K562 (cell line): Measurements from ENCODE around the gene VAMP4. TPM values are rescaled to one million over a fixed set of nuclear protein-coding genes. Genes with fewer than 3 reads are reported as not detected.

Experiments used
- ATAC-seq: fragments of 200-7000 bp; cut with Tn5 transposase; 3 replicates; pipeline ENCODE4 v1.9.1; 2020; ENCODE audit warnings: moderate library complexity
- BruUV-seq: library from RNA; stranded (reverse); fragments of 400-500 nt; replicated peaks from 2 replicates; lab custom pipeline; 2021; lab: Mats Ljungman, UMichigan
- CTCF ChIA-PET: fragments of 300-600 bp; formaldehyde crosslinking; extraction: SDS; loops from one replicate; lab custom pipeline; 2021; ENCODE audit warnings: low intra/inter-chr PET ratio; lab: Yijun Ruan, JAX
- POLR2A ChIA-PET: fragments of 300-600, 350-650 bp; sonication (Branson Sonifier 250); formaldehyde crosslinking; extraction: SDS; loops from one replicate; lab custom pipeline; 2021; ENCODE audit warnings: antibody characterized with exemption, inconsistent platforms; lab: Yijun Ruan, JAX
- DNase-seq, 4 experiments: peaks; one replicate each; pipeline versions ENCODE4 v3.0.0 to v3.0.0-alpha.2; 2011 to 2018; ENCODE audit warnings: low spot score in 3 of 4, mixed read lengths in 3 of 4; ENCODE audit errors: extremely low read depth in 1 of 4
- FAIRE-seq: peaks from 2 replicates; lab custom pipeline; 2011; peaks lifted over from hg19 to GRCh38; lab: Jason Lieb, UNC
- H2AFZ ChIP-seq: 2 replicates; pipeline ENCODE4 v1.6.0; 2011; ENCODE audit warnings: low read depth, low read length, control low read depth, inconsistent platforms
- H3K27ac ChIP-seq: fragments of 200-600 bp; 3 replicates; pipeline ENCODE4 v1.8.0; 2011; ENCODE audit warnings: low read depth, mild to moderate bottlenecking, control low read depth, inconsistent platforms, low read length, moderate library complexity, mixed read lengths; ENCODE audit errors: extremely low read depth
- H3K27me3 ChIP-seq, 2 experiments: fragments of 300-600 bp in 1 of 2; 2 replicates in 1 of 2; 3 replicates in 1 of 2; pipeline versions ENCODE4 v1.6.0 to v1.8.0; 2011; ENCODE audit warnings: inconsistent platforms in 2 of 2, low read length in 2 of 2, mild to moderate bottlenecking in 1 of 2, mixed read lengths in 1 of 2, moderate library complexity in 1 of 2; ENCODE audit not compliant: control insufficient read depth in 2 of 2, insufficient read depth in 2 of 2
- H3K36me3 ChIP-seq: fragments of 300-600 bp; 3 replicates; pipeline ENCODE4 v1.8.0; 2011; ENCODE audit warnings: mild to moderate bottlenecking, low read length, inconsistent platforms; ENCODE audit not compliant: control insufficient read depth, insufficient read depth
- H3K4me1 ChIP-seq, 2 experiments: fragments of 200-600 bp in 1 of 2; replicated peaks in 1 of 2; 2 replicates in 1 of 2; 3 replicates in 1 of 2; pipeline versions ENCODE4 v1.5.1 to v1.8.0; 2011; ENCODE audit warnings: inconsistent platforms in 2 of 2, low read length in 2 of 2, mild to moderate bottlenecking in 1 of 2, mixed read lengths in 1 of 2, moderate library complexity in 1 of 2; ENCODE audit not compliant: control insufficient read depth in 2 of 2, insufficient read depth in 2 of 2
- H3K4me2 ChIP-seq: 2 replicates; pipeline ENCODE4 v1.6.1; 2011; ENCODE audit warnings: low read length, control low read depth, inconsistent platforms, mixed read lengths; ENCODE audit not compliant: insufficient read depth
- H3K4me3 ChIP-seq: fragments of 200-600 bp; sonication (generic), shearing (Covaris generic); 2 replicates; pipeline ENCODE4 v1.5.1; 2016; ENCODE audit warnings: control low read depth, inconsistent platforms
- H3K79me2 ChIP-seq: fragments of 200-600 bp; 3 replicates; pipeline ENCODE4 v1.8.0; 2011; ENCODE audit warnings: low read length, inconsistent platforms; ENCODE audit not compliant: control insufficient read depth, insufficient read depth
- H3K9ac ChIP-seq, 2 experiments: 2 replicates each; pipeline versions ENCODE4 v1.6.0 to v1.6.1; 2011; ENCODE audit warnings: low read depth in 2 of 2, low read length in 2 of 2, control low read depth in 1 of 2, inconsistent platforms in 1 of 2, mild to moderate bottlenecking in 1 of 2, mixed read lengths in 1 of 2; ENCODE audit not compliant: insufficient read depth in 1 of 2
- H3K9me1 ChIP-seq: one replicate; pipeline ENCODE4 v1.6.0; 2011; ENCODE audit warnings: inconsistent platforms, mild to moderate bottlenecking, low read length, moderate library complexity; ENCODE audit not compliant: control insufficient read depth, insufficient read depth
- H3K9me3 ChIP-seq: replicated peaks from 2 replicates; pipeline ENCODE4 v1.5.1; 2011; ENCODE audit warnings: low read depth, low read length, inconsistent platforms; ENCODE audit not compliant: control insufficient read depth, insufficient read depth
- H4K20me1 ChIP-seq: replicated peaks from 2 replicates; pipeline ENCODE4 v1.6.1; 2011; ENCODE audit warnings: low read length, inconsistent platforms, mixed read lengths; ENCODE audit not compliant: control insufficient read depth, insufficient read depth
- BRD9 ChIP-seq: fragments of 450-650 bp; IDR thresholded peaks from 2 replicates; pipeline ENCODE4 v1.6.1; 2018; ENCODE audit warnings: low read depth; ENCODE audit not compliant: partially characterized antibody
- PRPF4 ChIP-seq: fragments of 200-400 bp; formaldehyde crosslinking; IDR thresholded peaks from one replicate; pipeline ENCODE4 v1.6.1; 2017; ENCODE audit warnings: low read length, low read depth, mild to moderate bottlenecking; ENCODE audit not compliant: insufficient read depth, poor library complexity, severe bottlenecking
- RAD21 ChIP-seq, 2 experiments: fragments of 250-450 bp in 1 of 2; fragments of 450-650 bp in 1 of 2; sonication (Bioruptor Pico) in 1 of 2; formaldehyde crosslinking in 1 of 2; IDR thresholded peaks in 1 of 2; conservative IDR thresholded peaks in 1 of 2; 2 replicates each; pipeline versions ENCODE4 v1.4.0 to v1.8.0; 2020 to 2022; ENCODE audit warnings: mild to moderate bottlenecking in 2 of 2, moderate library complexity in 1 of 2
- RBM39 ChIP-seq: fragments of 200-400 bp; formaldehyde crosslinking; optimal IDR thresholded peaks from 2 replicates; pipeline ENCODE3; 2018; ENCODE audit warnings: low read depth, low read length
- ZNF699 ChIP-seq: fragments of 250-450 bp; sonication (Bioruptor Pico); IDR thresholded peaks from 2 replicates; pipeline ENCODE4 v1.8.0; 2021; ENCODE audit warnings: mild to moderate bottlenecking, moderate library complexity; ENCODE audit not compliant: insufficient replicate concordance
- WGBS: fragments of 100-300 bp; shearing (Covaris generic); methylation state at CpG from one replicate; pipeline ENCODE4 v1.1.6; 2016; ENCODE audit warnings: low coverage, mixed read lengths; ENCODE audit not compliant: insufficient coverage; ENCODE audit errors: missing lambda C conversion rate; 5-methylcytosine and 5-hydroxymethylcytosine counted together
- in situ Hi-C: fragments of 300-500 bp; cut with MboI; formaldehyde crosslinking; loops from 4 replicates; pipeline ENCODE4 v1.15.0; 2018; ENCODE audit warnings: inconsistent platforms, mixed read lengths
- intact Hi-C: fragments of 100-400 bp; cut with micrococcal nuclease; formaldehyde crosslinking; loops from 2 replicates; pipeline ENCODE4 v1.14.2; 2022
- polyA plus RNA-seq, 8 experiments: library from polyadenylated mRNA; depleted of rRNA in 4 of 8; stranded (reverse) in 5 of 8; unstranded in 3 of 8; fragments of >200 nt; fragmentation: Nextera tagmentation in 2 of 8; fragmentation: Illumina TruSeq in 1 of 8; extraction: Ambion mirVana in 2 of 8; extraction: Trizol in 1 of 8; gene quantifications; 2 replicates each; pipeline versions ENCODE4 v1.2.1 to v1.2.3, GENCODE V29; 2011 to 2014; ENCODE audit warnings: inconsistent platforms in 1 of 8, missing spikeins in 1 of 8
- total RNA-seq, 7 experiments: library from RNA; depleted of rRNA in 6 of 7; stranded (reverse); fragments of >200 nt in 6 of 7; fragmentation: Illumina TruSeq in 2 of 7; extraction: Trizol in 2 of 7; gene quantifications; 2 replicates each; pipeline versions ENCODE4 v1.2.1 to v1.2.3, GENCODE V29; 2011 to 2021; ENCODE audit warnings: low replicate concordance in 1 of 7
- TF ChIP-seq, protein P1 (sequence below): sonication (generic); formaldehyde crosslinking; IDR thresholded peaks from 2 replicates; pipeline ENCODE4 v1.8.0; 2022; ENCODE audit warnings: mild to moderate bottlenecking, missing genetic modification reagents

Gene VAMP4
- total and polyA plus RNA-seq, 9 of the 15 experiments (the other 6 are each of a cell fraction or from before 2014, with no cell fraction given) = 3.3 to 21.4 (median 11.9) TPM

DNA sequence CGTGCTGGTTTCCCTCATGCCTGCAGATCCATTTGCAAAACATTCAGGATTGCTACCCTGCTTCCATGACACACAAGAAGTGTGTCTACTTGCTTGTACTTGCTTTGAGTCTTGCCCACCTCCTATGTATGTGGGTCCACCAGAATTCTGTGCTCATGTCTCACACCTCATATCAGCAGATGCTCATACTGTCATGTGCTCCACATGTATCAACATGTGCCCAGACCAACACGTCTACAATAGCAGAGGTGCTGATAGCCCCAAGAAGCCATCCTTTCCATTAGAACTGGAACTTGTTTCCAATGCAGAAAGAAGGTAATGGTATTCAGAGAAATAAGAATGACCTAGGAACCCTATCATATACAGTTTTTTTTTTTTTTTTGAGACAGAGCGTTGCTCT, 61.5 kb downstream of the VAMP4 start:
- Histone ChIP-seq H3K9ac (no peak overlapping the region), H3K4me1 (peaks cover 0 to 9% of the 10 kb centered on the region in 2 experiments; a peak in 3 of 5 replicates), H3K4me2 (no peak overlapping the region), H3K79me2 (no peaks in the 10 kb centered on the region), H3K9me3 (no peaks in the 10 kb centered on the region), H2AFZ (no peak overlapping the region), H3K4me3 (no peak overlapping the region), H4K20me1 (no peaks in the 10 kb centered on the region), H3K36me3 (no peaks in the 10 kb centered on the region), H3K9me1 (no peaks in the 10 kb centered on the region), H3K27me3 (peaks cover 0 to 5% of the 10 kb centered on the region in 2 experiments; a peak in 2 of 5 replicates), H3K27ac (no peak overlapping the region)
- TF ChIP-seq, protein P1, sequence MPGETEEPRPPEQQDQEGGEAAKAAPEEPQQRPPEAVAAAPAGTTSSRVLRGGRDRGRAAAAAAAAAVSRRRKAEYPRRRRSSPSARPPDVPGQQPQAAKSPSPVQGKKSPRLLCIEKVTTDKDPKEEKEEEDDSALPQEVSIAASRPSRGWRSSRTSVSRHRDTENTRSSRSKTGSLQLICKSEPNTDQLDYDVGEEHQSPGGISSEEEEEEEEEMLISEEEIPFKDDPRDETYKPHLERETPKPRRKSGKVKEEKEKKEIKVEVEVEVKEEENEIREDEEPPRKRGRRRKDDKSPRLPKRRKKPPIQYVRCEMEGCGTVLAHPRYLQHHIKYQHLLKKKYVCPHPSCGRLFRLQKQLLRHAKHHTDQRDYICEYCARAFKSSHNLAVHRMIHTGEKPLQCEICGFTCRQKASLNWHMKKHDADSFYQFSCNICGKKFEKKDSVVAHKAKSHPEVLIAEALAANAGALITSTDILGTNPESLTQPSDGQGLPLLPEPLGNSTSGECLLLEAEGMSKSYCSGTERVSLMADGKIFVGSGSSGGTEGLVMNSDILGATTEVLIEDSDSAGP (CRISPR knock-in tag) = no peak
- TF ChIP-seq PRPF4 (no peak), RAD21 (CRISPR knock-in tag; conservative IDR thresholded peaks at IDR 0.05 in 1 of 2, IDR thresholded peaks at IDR 0.05 in 1 of 2) (no peak), BRD9 (no peak), RBM39 (no peak), ZNF699 (CRISPR knock-in tag) (no peak)
- 10% methylated on average over 3 of the region's 3 CpGs for WGBS
- ChIA-PET CTCF (no interaction called here), POLR2A (no interaction called here)
- no TSS peak for BruUV-seq
- intact Hi-C loops (no loop called here), in situ Hi-C loops (no loop called here)
- DNase-seq (no peak), FAIRE-seq (no peak), ATAC-seq (peak; percentile 19; the same call in 1 of the 3 replicates)
